IMR-90 (cell line): ENCODE results near the gene SDHB. TPM values are rescaled to one million over a fixed set of nuclear protein-coding genes. Genes with fewer than 3 reads are reported as not detected.

Source experiments
- ATAC-seq: fragments of 200-7000 bp; cut with Tn5 transposase; 2 replicates; pipeline ENCODE4 v1.9.1; 2020; ENCODE audit warnings: low read depth, mild to moderate bottlenecking, moderate library complexity
- BruUV-seq: library from RNA; stranded (reverse); fragments of 400-500 nt; replicated peaks from 2 replicates; lab custom pipeline; 2021; lab: Mats Ljungman, UMichigan
- CTCF ChIA-PET: fragments of 300-600 bp; formaldehyde crosslinking; extraction: SDS; loops from one replicate; lab custom pipeline; 2021; ENCODE audit warnings: antibody characterized with exemption; lab: Yijun Ruan, JAX
- POLR2A ChIA-PET: fragments of 300-600 bp; sonication (Branson Sonifier 250); formaldehyde crosslinking; loops from one replicate; lab custom pipeline; 2022; ENCODE audit warnings: antibody characterized with exemption; ENCODE audit not compliant: unreplicated experiment; lab: Charles Lee
- DNase-seq: peaks from one replicate; pipeline ENCODE4 v3.0.0; 2013
- H2AFZ ChIP-seq: replicated peaks from 2 replicates; pipeline ENCODE3; 2013; ENCODE audit warnings: low read length, mild to moderate bottlenecking; ENCODE audit not compliant: poor library complexity
- H2AK5ac ChIP-seq: 2 replicates; pipeline ENCODE4 v1.6.1; 2013; ENCODE audit warnings: low read depth, low read length, inconsistent platforms
- H2AK9ac ChIP-seq: replicated peaks from 2 replicates; pipeline ENCODE3; 2013; ENCODE audit warnings: mild to moderate bottlenecking, low read depth, low read length, moderate library complexity; ENCODE audit not compliant: poor library complexity
- H2BK120ac ChIP-seq: 2 replicates; pipeline ENCODE4 v1.6.1; 2013; ENCODE audit warnings: low read depth, low read length, inconsistent platforms
- H2BK15ac ChIP-seq: 3 replicates; pipeline ENCODE4 v1.6.1; 2013; ENCODE audit warnings: low read depth, low read length, inconsistent platforms
- H2BK20ac ChIP-seq: 2 replicates; pipeline ENCODE4 v1.6.1; 2013; ENCODE audit warnings: low read depth, mild to moderate bottlenecking, inconsistent platforms, low read length, moderate library complexity
- H2BK5ac ChIP-seq: 2 replicates; pipeline ENCODE4 v1.6.1; 2013; ENCODE audit warnings: mild to moderate bottlenecking, low read depth, low read length, inconsistent platforms; ENCODE audit not compliant: poor library complexity, severe bottlenecking
- H3K14ac ChIP-seq: replicated peaks from 2 replicates; pipeline ENCODE4 v1.6.1; 2013; ENCODE audit warnings: low read depth, low read length, inconsistent platforms
- H3K18ac ChIP-seq: 2 replicates; pipeline ENCODE4 v1.6.1; 2013; ENCODE audit warnings: low read depth, low read length, control low read depth
- H3K23ac ChIP-seq: 2 replicates; pipeline ENCODE4 v1.6.1; 2013; ENCODE audit warnings: low read depth, low read length, inconsistent platforms
- H3K27ac ChIP-seq: 2 replicates; pipeline ENCODE4 v1.5.1; 2013; ENCODE audit warnings: mild to moderate bottlenecking, control low read depth, low read length; ENCODE audit not compliant: insufficient read depth
- H3K27me3 ChIP-seq: 2 replicates; pipeline ENCODE4 v1.6.1; 2013; ENCODE audit warnings: low read length; ENCODE audit not compliant: control insufficient read depth, insufficient read depth
- H3K36me3 ChIP-seq: 2 replicates; pipeline ENCODE4 v1.6.1; 2013; ENCODE audit warnings: low read length, mixed read lengths; ENCODE audit not compliant: control insufficient read depth, insufficient read depth
- H3K4ac ChIP-seq: 2 replicates; pipeline ENCODE4 v1.6.1; 2013; ENCODE audit warnings: low read depth, low read length, inconsistent platforms
- H3K4me1 ChIP-seq: 2 replicates; pipeline ENCODE4 v1.6.1; 2013; ENCODE audit warnings: low read length, mixed read lengths; ENCODE audit not compliant: control insufficient read depth, insufficient read depth
- H3K4me2 ChIP-seq: 2 replicates; pipeline ENCODE4 v1.6.1; 2013; ENCODE audit warnings: low read depth, mild to moderate bottlenecking, control low read depth, low read length, moderate library complexity
- H3K4me3 ChIP-seq: 2 replicates; pipeline ENCODE4 v1.5.1; 2013; ENCODE audit warnings: low read depth, mild to moderate bottlenecking, control low read depth, low read length, moderate library complexity; ENCODE audit not compliant: insufficient read depth
- H3K56ac ChIP-seq: 2 replicates; pipeline ENCODE4 v1.6.1; 2013; ENCODE audit warnings: low read length, inconsistent platforms; ENCODE audit not compliant: insufficient read depth; ENCODE audit errors: extremely low read depth
- H3K79me1 ChIP-seq, 2 experiments: 2 replicates each; pipeline ENCODE4 v1.6.1; 2013; ENCODE audit warnings: low read length in 2 of 2, inconsistent platforms in 1 of 2, low read depth in 1 of 2
- H3K9ac ChIP-seq: 2 replicates; pipeline ENCODE4 v1.6.1; 2013; ENCODE audit warnings: low read depth, low read length, control low read depth
- H3K9me1 ChIP-seq: 2 replicates; pipeline ENCODE4 v1.6.1; 2013; ENCODE audit warnings: low read length, inconsistent platforms; ENCODE audit not compliant: insufficient read depth
- H3K9me3 ChIP-seq: 2 replicates; pipeline ENCODE4 v1.6.1; 2013; ENCODE audit warnings: low read length; ENCODE audit not compliant: control insufficient read depth, insufficient read depth
- H4K20me1 ChIP-seq: 2 replicates; pipeline ENCODE4 v1.6.1; 2013; ENCODE audit warnings: low read length, inconsistent platforms; ENCODE audit not compliant: insufficient read depth
- H4K5ac ChIP-seq: 2 replicates; pipeline ENCODE4 v1.6.1; 2013; ENCODE audit warnings: mild to moderate bottlenecking, low read depth, low read length, control low read depth
- H4K8ac ChIP-seq, 2 experiments: 2 replicates each; pipeline ENCODE4 v1.6.1; 2013; ENCODE audit warnings: low read depth in 2 of 2, low read length in 2 of 2, control low read depth in 1 of 2, inconsistent platforms in 1 of 2
- H4K91ac ChIP-seq: 2 replicates; pipeline ENCODE4 v1.6.1; 2013; ENCODE audit warnings: low read depth, low read length, inconsistent platforms; ENCODE audit not compliant: insufficient read depth
- BHLHE40 ChIP-seq: fragments of 150-350 bp; IDR thresholded peaks from 2 replicates; pipeline ENCODE4 v1.6.1; 2016; ENCODE audit warnings: mild to moderate bottlenecking, low read depth, low read length
- CEBPB ChIP-seq: IDR thresholded peaks from 2 replicates; pipeline ENCODE4 v1.6.1; 2012; ENCODE audit warnings: low read depth, low read length, improper control_type of control experiment
- CHD1 ChIP-seq: IDR thresholded peaks from 2 replicates; pipeline ENCODE4 v1.6.1; 2012; ENCODE audit warnings: low read depth, low read length, improper control_type of control experiment
- CTCF ChIP-seq: conservative IDR thresholded peaks from 2 replicates; pipeline ENCODE4 v1.5.1; 2012; ENCODE audit warnings: mild to moderate bottlenecking, low read depth, low read length, improper control_type of control experiment
- ELK1 ChIP-seq: fragments of 150-350 bp; IDR thresholded peaks from 2 replicates; pipeline ENCODE4 v1.6.1; 2016; ENCODE audit warnings: low read depth, mild to moderate bottlenecking, low read length, moderate library complexity, borderline replicate concordance
- FOS ChIP-seq: fragments of 150-350 bp; IDR thresholded peaks from 2 replicates; pipeline ENCODE4 v1.6.1; 2016; ENCODE audit warnings: low read depth, low read length
- MAFK ChIP-seq: IDR thresholded peaks from 2 replicates; pipeline ENCODE4 v1.6.1; 2012; ENCODE audit warnings: low read depth, low read length, improper control_type of control experiment
- MAZ ChIP-seq: IDR thresholded peaks from 2 replicates; pipeline ENCODE4 v1.6.1; 2012; ENCODE audit warnings: low read depth, mild to moderate bottlenecking, low read length, improper control_type of control experiment, moderate library complexity, borderline replicate concordance
- MXI1 ChIP-seq: IDR thresholded peaks from 2 replicates; pipeline ENCODE4 v1.6.1; 2012; ENCODE audit warnings: low read depth, mild to moderate bottlenecking, low read length, moderate library complexity, borderline replicate concordance
- NFE2L2 ChIP-seq: fragments of 150-350 bp; IDR thresholded peaks from 2 replicates; pipeline ENCODE4 v1.6.1; 2016; ENCODE audit warnings: low read depth, mild to moderate bottlenecking, low read length
- POLR2A ChIP-seq: IDR thresholded peaks from 2 replicates; pipeline ENCODE4 v1.6.1; 2012; ENCODE audit warnings: mild to moderate bottlenecking, low read depth, low read length
- RAD21 ChIP-seq: IDR thresholded peaks from 2 replicates; pipeline ENCODE4 v1.6.1; 2012; ENCODE audit warnings: low read length, improper control_type of control experiment
- RCOR1 ChIP-seq: IDR thresholded peaks from 2 replicates; pipeline ENCODE4 v1.6.1; 2012; ENCODE audit warnings: mild to moderate bottlenecking, low read length, improper control_type of control experiment; ENCODE audit not compliant: insufficient replicate concordance
- RFX5 ChIP-seq: IDR thresholded peaks from 2 replicates; pipeline ENCODE4 v1.8.0; 2012; ENCODE audit warnings: low read depth, mild to moderate bottlenecking, low read length, moderate library complexity
- SMC3 ChIP-seq: fragments of 150-350 bp; IDR thresholded peaks from 2 replicates; pipeline ENCODE4 v1.6.1; 2016; ENCODE audit warnings: low read depth, mild to moderate bottlenecking, antibody characterized with exemption, low read length, moderate library complexity
- USF2 ChIP-seq: fragments of 150-350 bp; IDR thresholded peaks from 2 replicates; pipeline ENCODE4 v1.6.1; 2017; ENCODE audit warnings: mild to moderate bottlenecking, antibody characterized with exemption, low read length, low read depth
- WGBS, 2 experiments: methylation state at CpG; one replicate each; pipeline versions ENCODE4 v1.1.5 to v1.1.7; 2013; ENCODE audit warnings: missing lambda C conversion rate in 2 of 2; ENCODE audit not compliant: insufficient read length in 1 of 2; ENCODE audit errors: extremely low coverage in 2 of 2; 5-methylcytosine and 5-hydroxymethylcytosine counted together
- dilution Hi-C: fragments of 300-500 bp; cut with HindIII; formaldehyde crosslinking; loops from one replicate; pipeline ENCODE4 v1.14.3; 2018; ENCODE audit warnings: low sequenced_read_pairs; ENCODE audit not compliant: unreplicated experiment
- in situ Hi-C: fragments of 300-500 bp; cut with MboI; formaldehyde crosslinking; loops from 3 replicates; pipeline ENCODE4 v1.14.3; 2019; ENCODE audit warnings: low sequenced_read_pairs, inconsistent platforms, mixed read lengths
- intact Hi-C: fragments of 100-400 bp; cut with micrococcal nuclease; formaldehyde crosslinking; loops from 2 replicates; pipeline ENCODE4 v1.10.0; 2022
- polyA plus RNA-seq, 3 experiments: library from polyadenylated mRNA; depleted of rRNA; stranded (reverse); fragments of >200 nt; gene quantifications; 2 replicates each; pipeline ENCODE4 v1.2.3, GENCODE V29; 2012; ENCODE audit warnings: low replicate concordance in 1 of 3
- total RNA-seq: library from RNA; depleted of rRNA; stranded (reverse); fragments of >200 nt; gene quantifications from 2 replicates; pipeline ENCODE4 v1.2.3, GENCODE V29; 2012

Gene SDHB
- total and polyA plus RNA-seq, 2 of the 4 experiments (the other 2 are of a cell fraction), result 122 to 206 TPM

GRCh38 chr1:17017435-17017834 lies 36.4 kb downstream of the SDHB start:
- ATAC-seq (no peak), DNase-seq (no peak)
- Histone ChIP-seq H4K91ac (no peak overlapping the region), H3K23ac (no peak overlapping the region), H3K4me2 (no peak overlapping the region), H3K4me1 (peaks cover 3% of the 10 kb centered on the region; the same call in 1 of the 2 replicates), H2AFZ (no peak overlapping the region), H2BK120ac (no peak overlapping the region), H4K8ac (no peak overlapping the region), H3K36me3 (peaks cover 33% of the 10 kb centered on the region), H2AK5ac (no peak overlapping the region), H3K9me1 (no peaks in the 10 kb centered on the region; the same call in 1 of the 2 replicates), H3K79me1 (no peaks in the 10 kb centered on the region), H3K27me3 (no peaks in the 10 kb centered on the region), H2AK9ac (no peak overlapping the region), H4K5ac (no peak overlapping the region), H3K14ac (no peak overlapping the region), H2BK20ac (no peak overlapping the region), H3K9ac (no peak overlapping the region), H4K20me1 (no peaks in the 10 kb centered on the region), H3K4me3 (no peak overlapping the region), H3K56ac (no peak overlapping the region), H2BK5ac (no peak overlapping the region), H3K4ac (no peak overlapping the region), H3K18ac (no peak overlapping the region), H3K27ac (no peak overlapping the region), H2BK15ac (no peak overlapping the region), H3K9me3 (no peaks in the 10 kb centered on the region)
- intact Hi-C loops, result no loop called here
- dilution Hi-C loops, result no loop called here
- WGBS, 2 experiments, result no CpG with 5 or more reads among the region's 7 CpGs
- BruUV-seq, result no TSS peak
- in situ Hi-C loops, result no loop called here
- TF ChIP-seq NFE2L2, result no peak
- no peak for TF ChIP-seq RAD21
- TF ChIP-seq CHD1, result no peak
- no peak for TF ChIP-seq MAFK
- TF ChIP-seq SMC3, result no peak
- TF ChIP-seq BHLHE40, result no peak
- no peak for TF ChIP-seq POLR2A
- no peak for TF ChIP-seq RCOR1
- no peak for TF ChIP-seq MAZ
- TF ChIP-seq CEBPB, result no peak
- no peak for TF ChIP-seq CTCF
- no peak for TF ChIP-seq RFX5
- TF ChIP-seq USF2, result no peak
- no peak for TF ChIP-seq FOS
- TF ChIP-seq MXI1, result no peak
- TF ChIP-seq ELK1, result no peak
- CTCF ChIA-PET, result no interaction called here
- POLR2A ChIA-PET, result no interaction called here
